SK-N-MC (cell line): ENCODE results near the gene SEMA3D.

Experiments used
- EZH2 ChIP-seq: fragments of 200-600 bp; sonication (generic); IDR thresholded peaks from one replicate; pipeline ENCODE4 v1.6.1; 2017; ENCODE audit warnings: antibody characterized with exemption
- FOXP2 ChIP-seq: optimal IDR thresholded peaks from 2 replicates; pipeline ENCODE3; 2011; ENCODE audit warnings: mild to moderate bottlenecking, moderate library complexity; ENCODE audit not compliant: insufficient read depth; ENCODE audit errors: extremely low read length, control extremely low read depth
- POLR2AphosphoS5 ChIP-seq: IDR thresholded peaks from 2 replicates; pipeline ENCODE4 v1.6.1; 2012; ENCODE audit warnings: mild to moderate bottlenecking, low read depth, low read length, borderline replicate concordance

- TF ChIP-seq EZH2 (no peak), POLR2AphosphoS5 (no peak), FOXP2 (no peak)
Observed at GRCh38 chr7:85133560-85133959, 53.3 kb downstream of the SEMA3D start.
